ENCODE results near the gene ZNF513.
A peak's percentile ranks its signal among the peaks of the same experiment; 100 is the strongest.
"Not testable (repeated sequence)": the region's sequence is repeated elsewhere in the genome, so short reads cannot be mapped to it uniquely, and the experiment has no call there.

The ZNF513 gene, protein sequence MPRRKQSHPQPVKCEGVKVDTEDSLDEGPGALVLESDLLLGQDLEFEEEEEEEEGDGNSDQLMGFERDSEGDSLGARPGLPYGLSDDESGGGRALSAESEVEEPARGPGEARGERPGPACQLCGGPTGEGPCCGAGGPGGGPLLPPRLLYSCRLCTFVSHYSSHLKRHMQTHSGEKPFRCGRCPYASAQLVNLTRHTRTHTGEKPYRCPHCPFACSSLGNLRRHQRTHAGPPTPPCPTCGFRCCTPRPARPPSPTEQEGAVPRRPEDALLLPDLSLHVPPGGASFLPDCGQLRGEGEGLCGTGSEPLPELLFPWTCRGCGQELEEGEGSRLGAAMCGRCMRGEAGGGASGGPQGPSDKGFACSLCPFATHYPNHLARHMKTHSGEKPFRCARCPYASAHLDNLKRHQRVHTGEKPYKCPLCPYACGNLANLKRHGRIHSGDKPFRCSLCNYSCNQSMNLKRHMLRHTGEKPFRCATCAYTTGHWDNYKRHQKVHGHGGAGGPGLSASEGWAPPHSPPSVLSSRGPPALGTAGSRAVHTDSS

GRCh38 chr2:27380626-27381545, at the start of gene ZNF513:
ZNF513 (minus strand) TSS chr2:27380734; CDS start chr2:27380526, 208 bp downstream.
- DNase-seq (ENCODE audit: low read depth), result peak; percentile 97

GRCh38 chr2:27428978-27429541, 48.5 kb upstream of the ZNF513 start:
- DNase-seq (ENCODE audit: low read depth), result peak; percentile 86

DNA sequence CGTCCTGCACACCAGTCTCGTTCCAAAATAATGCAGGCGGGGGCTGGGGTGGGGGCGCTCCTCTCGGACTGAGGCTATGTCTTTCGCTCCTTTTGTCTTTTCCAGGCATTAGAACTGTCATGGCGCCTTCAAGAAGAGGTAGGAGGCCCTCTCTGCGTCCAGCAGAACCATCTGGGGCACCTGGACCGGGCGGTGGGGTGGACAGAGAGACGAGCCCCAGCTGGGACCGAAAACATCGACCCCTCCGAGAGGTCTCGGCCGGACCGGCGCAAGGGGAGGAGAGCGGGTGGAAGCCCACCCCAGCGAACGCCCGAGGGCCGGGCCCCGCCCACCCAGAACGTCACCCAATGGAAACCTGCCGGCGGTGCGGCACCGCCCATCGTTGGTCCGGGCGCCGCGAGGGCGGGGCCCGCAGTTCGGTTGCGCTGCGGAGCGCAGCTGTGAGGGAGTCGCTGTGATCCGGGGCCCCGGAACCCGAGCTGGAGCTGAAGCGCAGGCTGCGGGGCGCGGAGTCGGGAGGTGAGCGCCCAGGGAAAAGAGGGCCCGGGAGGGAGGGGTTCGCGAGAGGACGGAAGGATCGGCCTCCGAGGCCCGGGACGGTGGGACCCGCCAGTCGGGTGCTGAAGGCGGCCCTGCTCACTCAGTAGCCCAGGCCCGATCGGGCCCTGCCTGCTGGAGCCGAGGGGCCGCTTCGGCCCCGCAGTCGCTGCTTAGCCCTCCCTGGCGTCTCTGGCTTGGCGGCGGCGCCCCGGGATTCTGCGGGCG, 47.9 kb upstream of the ZNF513 start, which contains the start of gene NRBP1:
Gene NRBP1 (plus strand): TSS at position 419 of the 765 bp plus-strand sequence. CDS start 4,643 bp downstream, outside the sequence.
- peak; percentile 84 for DNase-seq (ENCODE audit: low read depth)

DNA sequence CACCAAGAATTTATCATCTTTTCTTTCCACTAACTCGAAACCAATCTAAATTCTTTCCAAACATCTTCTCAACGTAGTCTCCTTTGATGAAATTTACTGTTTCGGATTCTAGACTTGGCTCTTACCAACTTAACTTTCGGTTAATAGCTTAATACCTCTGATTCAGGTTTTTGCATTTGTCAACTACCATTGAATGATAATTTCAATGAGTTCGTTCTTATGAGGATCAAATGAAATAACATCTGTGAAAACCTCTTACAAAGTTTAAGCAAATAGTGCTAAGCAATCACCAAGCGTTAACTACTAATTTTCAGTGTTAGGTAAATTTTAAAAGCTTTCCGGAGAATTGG, 47.3 kb upstream of the ZNF513 start:
- no peak for DNase-seq (ENCODE audit: low read depth)

DNA sequence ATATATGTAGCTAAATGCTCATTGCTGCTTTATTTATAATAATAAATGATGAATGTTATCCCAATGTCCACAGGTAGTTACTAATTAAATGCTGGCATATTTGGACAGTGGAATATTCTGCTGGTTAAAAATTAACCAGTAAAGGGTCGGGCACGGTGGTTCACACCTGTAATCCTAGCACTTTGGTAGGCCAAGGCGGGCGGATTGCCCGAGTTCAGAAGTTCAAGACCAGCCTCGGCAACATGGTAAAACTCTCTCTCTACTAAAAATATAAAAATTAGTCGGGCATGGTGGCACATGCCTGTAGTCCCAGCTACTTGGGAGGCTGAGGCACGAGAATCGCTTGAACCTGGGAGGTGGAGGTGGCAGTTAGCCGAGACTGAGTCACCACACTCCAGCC, 44.5 kb upstream of the ZNF513 start:
- not testable (repeated sequence) for DNase-seq (ENCODE audit: low read depth)

- DNase-seq (ENCODE audit: low read depth), result no peak
Observed at GRCh38 chr2:27422958-27423357, 42.4 kb upstream of the ZNF513 start.

DNA sequence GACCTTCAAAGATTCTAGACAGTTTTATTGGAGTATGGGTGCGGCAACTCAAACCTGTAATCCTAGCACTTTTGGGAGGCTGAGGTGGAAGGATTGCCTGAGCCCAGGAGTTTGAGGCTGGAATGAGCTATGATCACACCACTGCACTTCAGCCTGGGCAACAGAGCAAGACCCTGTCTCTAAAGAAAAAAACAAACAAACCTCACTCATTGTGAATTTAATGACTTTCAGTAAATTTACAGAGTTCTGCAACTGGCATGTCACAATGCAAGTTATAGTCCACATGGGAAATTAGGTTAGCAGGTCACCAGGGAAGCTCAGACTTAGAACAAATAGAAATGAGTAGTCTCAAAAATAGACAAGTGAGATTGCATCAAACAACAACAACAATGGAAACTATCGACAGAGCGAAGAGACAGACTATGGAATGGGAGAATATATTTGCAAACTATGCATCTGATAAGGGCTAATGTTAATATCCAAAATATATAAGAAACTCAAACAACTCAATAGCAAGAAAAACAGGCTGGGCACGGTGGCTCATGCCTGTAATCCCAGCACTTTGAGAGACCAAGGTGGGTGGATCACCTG, 41.2 kb upstream of the ZNF513 start:
- no peak for DNase-seq (ENCODE audit: low read depth)

- DNase-seq (ENCODE audit: low read depth), result no peak
Observed at GRCh38 chr2:27420996-27421395, 40.5 kb upstream of the ZNF513 start.

DNA sequence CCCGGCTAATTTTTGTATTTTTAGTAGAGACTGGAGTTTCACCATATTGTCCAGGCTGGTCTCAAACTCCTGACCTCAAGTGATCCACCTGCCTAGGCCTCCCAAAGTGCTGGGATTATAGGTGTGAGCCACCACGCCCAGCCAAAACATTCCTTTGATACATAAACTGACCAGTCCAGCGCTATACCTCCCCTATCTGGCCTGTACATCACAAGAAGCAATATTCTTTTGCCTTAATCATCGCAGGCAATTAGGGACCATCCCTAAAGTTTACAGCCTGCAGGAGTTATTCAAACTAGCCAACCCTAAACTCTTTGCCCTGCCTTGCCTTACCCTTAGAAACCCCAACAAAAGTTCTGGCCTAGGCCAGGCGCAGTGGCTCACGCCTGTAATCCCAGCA, 35.6 kb upstream of the ZNF513 start:
- DNase-seq (ENCODE audit: low read depth), result no peak

DNA sequence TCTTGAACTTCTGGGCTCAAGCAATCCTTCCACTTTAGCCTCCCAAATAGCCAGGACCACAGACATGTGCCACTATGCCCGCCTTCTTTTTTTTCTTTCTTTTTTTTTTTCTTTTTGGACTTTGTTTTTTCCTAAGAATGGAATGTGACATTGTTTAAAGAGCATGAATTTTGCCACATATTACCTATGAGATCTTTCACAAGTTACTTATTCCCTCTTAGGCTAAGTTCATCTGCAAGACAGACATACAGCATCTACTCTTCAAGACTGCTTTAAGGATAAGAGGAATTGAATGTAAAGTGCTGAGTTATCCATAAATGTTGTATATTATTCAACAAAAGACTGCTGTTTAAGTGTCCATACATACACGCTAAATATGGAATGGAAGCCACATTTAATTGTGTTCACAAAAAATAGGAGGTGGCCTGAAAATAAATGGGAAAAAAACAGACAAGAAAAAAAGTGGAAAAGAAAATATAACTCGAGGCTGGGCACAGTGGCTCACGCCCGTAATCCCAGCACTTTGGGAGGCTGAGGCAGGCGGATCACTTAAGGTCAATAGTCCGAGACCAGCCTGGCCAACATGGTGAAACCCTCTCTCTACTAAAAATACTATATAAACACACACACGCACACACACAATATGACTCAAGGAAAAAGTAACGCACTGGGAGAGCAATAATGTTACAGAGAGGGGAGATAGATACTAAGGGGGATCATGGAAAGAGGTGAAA, 32.1 kb upstream of the ZNF513 start:
- no peak for DNase-seq (ENCODE audit: low read depth)

- DNase-seq (ENCODE audit: low read depth), result peak; percentile 90
Observed at GRCh38 chr2:27409321-27410073, 29.0 kb upstream of the ZNF513 start, which contains the start of gene PPM1G. PPM1G (minus strand) TSS chr2:27409591; CDS start chr2:27409422, 169 bp downstream.

- no peak for DNase-seq (ENCODE audit: low read depth)
Observed at GRCh38 chr2:27408601-27409320, 28.2 kb upstream of the ZNF513 start.

DNA sequence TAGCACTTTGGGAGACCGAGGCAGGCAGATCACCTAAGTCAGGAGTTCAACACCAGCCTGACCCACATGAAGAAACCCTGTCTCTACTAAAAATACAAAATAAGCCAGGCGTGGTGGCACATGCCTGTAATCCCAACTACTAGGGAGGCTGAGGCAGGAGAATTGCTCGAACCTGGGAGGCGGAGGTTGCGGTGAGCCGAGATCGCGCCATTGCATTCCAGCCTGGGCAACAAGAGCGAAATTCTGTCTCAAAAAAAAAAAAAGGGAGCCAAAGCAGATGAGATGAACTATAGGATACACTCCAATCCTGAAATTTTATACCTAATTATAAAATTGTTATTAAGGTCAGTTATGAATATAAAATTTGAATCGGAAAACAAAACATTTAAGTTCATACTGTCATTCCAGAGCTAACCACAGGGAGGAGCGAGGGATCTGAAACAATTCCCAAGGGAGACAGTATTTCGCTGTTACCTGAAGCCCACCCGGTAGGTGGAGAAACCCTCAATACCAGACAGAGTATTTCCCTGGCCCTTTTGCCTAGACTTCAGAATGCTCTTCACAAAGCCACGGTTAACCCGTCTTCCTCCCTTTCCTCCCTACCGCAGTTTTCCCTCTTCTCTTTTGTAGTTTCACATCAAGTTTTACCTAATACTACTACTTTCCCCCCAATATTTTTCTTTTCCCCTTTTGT, 27.4 kb upstream of the ZNF513 start:
- peak; percentile 34 for DNase-seq (ENCODE audit: low read depth)

DNA sequence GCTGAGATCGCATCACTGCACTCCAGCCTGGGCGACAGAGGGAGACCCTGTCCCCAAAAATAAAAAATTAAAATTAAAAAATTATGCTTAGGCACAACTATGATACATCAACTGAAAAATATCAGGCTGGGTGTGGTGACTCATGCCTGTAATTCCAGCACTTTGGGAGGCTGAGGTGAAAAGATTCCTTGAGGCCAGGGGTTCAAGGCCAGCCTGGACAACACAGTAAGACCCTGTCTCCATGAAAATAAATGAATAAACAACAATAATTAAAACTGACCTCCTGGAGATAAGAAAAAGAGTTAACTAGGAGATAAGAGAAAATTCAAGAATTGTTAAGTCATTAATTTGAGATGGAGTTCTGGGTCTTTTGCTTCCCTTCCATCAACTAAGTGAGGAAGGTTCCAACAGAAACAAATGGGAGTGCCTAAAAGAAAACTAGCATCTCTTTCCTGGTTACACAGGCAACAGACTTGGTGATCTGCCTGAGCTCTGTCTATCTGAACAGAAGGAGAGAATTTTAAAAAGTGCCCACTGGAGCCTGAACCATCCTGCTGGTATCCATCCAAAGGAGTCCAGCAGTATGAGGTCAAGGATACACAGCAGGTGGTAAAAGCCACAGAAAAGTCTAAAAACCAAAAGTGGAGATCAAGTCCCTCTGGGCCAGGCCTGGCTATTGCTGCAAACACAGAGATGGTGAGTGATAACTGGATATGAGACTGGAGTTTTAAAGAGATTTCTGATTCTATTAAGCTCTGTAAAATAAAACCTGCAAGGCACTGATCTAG, 20.0 kb upstream of the ZNF513 start:
- no peak for DNase-seq (ENCODE audit: low read depth)

DNA sequence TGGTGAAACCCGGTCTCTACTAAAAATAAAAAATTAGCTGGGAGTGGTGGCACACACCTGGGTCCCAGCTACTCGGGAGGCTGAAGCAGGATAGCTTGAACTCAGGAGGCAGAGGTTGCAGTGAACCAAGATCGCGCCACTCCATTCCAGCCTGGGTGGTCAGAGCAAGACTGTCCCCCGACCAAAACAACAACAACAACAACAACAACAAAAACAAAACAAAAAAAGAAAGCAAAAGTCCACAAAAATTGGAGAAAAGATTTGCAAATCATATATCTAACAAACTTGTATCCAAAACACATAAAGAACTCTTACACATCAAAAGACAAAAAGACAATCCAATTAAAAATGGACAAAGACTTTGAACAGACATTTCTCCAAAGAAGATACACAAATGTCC, 18.4 kb upstream of the ZNF513 start:
- no peak for DNase-seq (ENCODE audit: low read depth)

DNA sequence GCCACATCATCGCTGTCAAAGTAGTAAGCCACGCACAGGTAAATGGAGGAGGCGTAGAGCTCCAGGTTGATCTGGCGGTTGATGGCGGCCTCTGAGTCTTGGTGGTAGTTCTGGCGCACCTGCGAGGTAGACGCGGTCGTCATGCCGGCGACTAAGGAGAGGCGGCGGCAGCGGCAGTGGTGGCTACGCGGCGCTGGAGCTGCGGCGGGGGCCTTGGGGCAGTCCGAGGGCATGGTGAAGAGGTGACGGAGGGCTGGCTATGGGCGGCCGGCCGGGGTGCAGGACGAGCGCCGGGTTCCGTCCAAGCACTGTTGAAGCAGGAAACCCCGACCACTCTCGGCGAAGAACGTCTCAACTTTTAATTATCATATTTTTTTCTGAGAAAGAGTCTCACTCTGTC, 12.7 kb upstream of the ZNF513 start:
- no peak for DNase-seq (ENCODE audit: low read depth)

Measured in fibroblast of gingiva (primary cell).